Parathyroid adenoma (tissue), 2 donors: ENCODE results near the gene FOXN3.

ENCODE experiments used
- H2AFZ ChIP-seq: fragments of 300-600 bp; sonication (generic); one replicate; pipeline ENCODE4 v1.7.0; 2017; ENCODE audit warnings: antibody characterized with exemption, mild to moderate bottlenecking
- H3K27ac ChIP-seq: fragments of 300-600 bp; sonication (generic); one replicate; pipeline ENCODE4 v1.7.0; 2017
- H3K27me3 ChIP-seq: fragments of 300-600 bp; sonication (generic); one replicate; pipeline ENCODE4 v1.7.0; 2017; ENCODE audit warnings: low read length; ENCODE audit not compliant: control insufficient read depth, insufficient read depth
- H3K36me3 ChIP-seq: fragments of 300-600 bp; sonication (generic); one replicate; pipeline ENCODE4 v1.7.0; 2017; ENCODE audit warnings: low read length; ENCODE audit not compliant: control insufficient read depth, insufficient read depth
- H3K4me1 ChIP-seq: fragments of 300-600 bp; sonication (generic); one replicate; pipeline ENCODE4 v1.7.0; 2017; ENCODE audit warnings: control low read depth
- H3K4me2 ChIP-seq: fragments of 300-600 bp; sonication (generic); one replicate; pipeline ENCODE4 v1.7.0; 2017; ENCODE audit warnings: low read length
- H3K4me3 ChIP-seq: fragments of 300-600 bp; sonication (generic); one replicate; pipeline ENCODE4 v1.7.0; 2017; ENCODE audit warnings: low read depth, low read length
- H3K79me2 ChIP-seq: fragments of 300-600 bp; sonication (generic); one replicate; pipeline ENCODE4 v1.7.0; 2017; ENCODE audit warnings: control low read depth
- H3K9ac ChIP-seq: fragments of 300-600 bp; sonication (generic); one replicate; pipeline ENCODE4 v1.7.0; 2017; ENCODE audit warnings: mild to moderate bottlenecking
- H3K9me3 ChIP-seq: fragments of 300-600 bp; sonication (generic); one replicate; pipeline ENCODE4 v1.7.0; 2017; ENCODE audit warnings: low read length; ENCODE audit not compliant: control insufficient read depth
- TF ChIP-seq, protein P1 (sequence below): fragments of 300-600 bp; sonication (generic); IDR thresholded peaks from one replicate; pipeline ENCODE4 v1.7.0; 2017; ENCODE audit warnings: antibody characterized with exemption, mild to moderate bottlenecking
- donor health status: primary hyperparathyroidism.

The FOXN3 gene

DNA sequence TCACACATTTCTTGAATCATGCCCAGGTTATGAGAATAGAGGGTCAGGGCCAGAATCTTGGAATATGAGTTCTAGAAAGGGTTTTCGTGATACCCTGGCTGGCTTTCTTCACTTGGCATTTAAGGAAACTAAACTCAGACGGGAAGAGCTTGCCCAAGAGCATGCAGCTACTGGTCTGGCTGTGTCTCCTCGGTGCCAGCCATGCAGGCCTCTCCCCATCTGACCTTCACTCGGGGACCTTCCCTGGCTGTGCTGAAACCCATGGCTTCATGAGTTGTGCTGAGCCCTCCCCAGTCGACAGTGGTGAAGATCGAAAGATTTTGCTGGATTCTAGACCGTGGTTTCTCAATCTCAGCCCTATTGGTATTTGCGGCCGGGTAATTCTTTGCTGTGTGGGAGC is 38.0 kb downstream of the FOXN3 start:
- TF ChIP-seq, protein P1, sequence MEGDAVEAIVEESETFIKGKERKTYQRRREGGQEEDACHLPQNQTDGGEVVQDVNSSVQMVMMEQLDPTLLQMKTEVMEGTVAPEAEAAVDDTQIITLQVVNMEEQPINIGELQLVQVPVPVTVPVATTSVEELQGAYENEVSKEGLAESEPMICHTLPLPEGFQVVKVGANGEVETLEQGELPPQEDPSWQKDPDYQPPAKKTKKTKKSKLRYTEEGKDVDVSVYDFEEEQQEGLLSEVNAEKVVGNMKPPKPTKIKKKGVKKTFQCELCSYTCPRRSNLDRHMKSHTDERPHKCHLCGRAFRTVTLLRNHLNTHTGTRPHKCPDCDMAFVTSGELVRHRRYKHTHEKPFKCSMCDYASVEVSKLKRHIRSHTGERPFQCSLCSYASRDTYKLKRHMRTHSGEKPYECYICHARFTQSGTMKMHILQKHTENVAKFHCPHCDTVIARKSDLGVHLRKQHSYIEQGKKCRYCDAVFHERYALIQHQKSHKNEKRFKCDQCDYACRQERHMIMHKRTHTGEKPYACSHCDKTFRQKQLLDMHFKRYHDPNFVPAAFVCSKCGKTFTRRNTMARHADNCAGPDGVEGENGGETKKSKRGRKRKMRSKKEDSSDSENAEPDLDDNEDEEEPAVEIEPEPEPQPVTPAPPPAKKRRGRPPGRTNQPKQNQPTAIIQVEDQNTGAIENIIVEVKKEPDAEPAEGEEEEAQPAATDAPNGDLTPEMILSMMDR, result no peak
- H3K27me3 ChIP-seq, result no peaks in the 10 kb centered on the region
- H3K27ac ChIP-seq, result no peak overlapping the region
- H3K9me3 ChIP-seq, result no peaks in the 10 kb centered on the region
- peaks cover 3% of the 10 kb centered on the region for H3K4me1 ChIP-seq
- H2AFZ ChIP-seq, result no peak overlapping the region
- no peaks in the 10 kb centered on the region for H3K36me3 ChIP-seq
- H3K9ac ChIP-seq, result no peak overlapping the region
- no peak overlapping the region for H3K4me2 ChIP-seq
- H3K4me3 ChIP-seq, result no peak overlapping the region
- peaks cover 26% of the 10 kb centered on the region for H3K79me2 ChIP-seq

GRCh38 chr14:89378119-89378518 is 38.9 kb downstream of the FOXN3 start:
- no peak overlapping the region for H3K4me2 ChIP-seq
- H3K4me1 ChIP-seq, result peaks cover 3% of the 10 kb centered on the region
- no peak overlapping the region for H3K4me3 ChIP-seq
- no peaks in the 10 kb centered on the region for H3K27me3 ChIP-seq
- no peaks in the 10 kb centered on the region for H3K9me3 ChIP-seq
- peaks cover 33% of the 10 kb centered on the region for H3K79me2 ChIP-seq
- H2AFZ ChIP-seq, result no peak overlapping the region
- no peaks in the 10 kb centered on the region for H3K36me3 ChIP-seq
- peak overlapping the region; percentile 34 for H3K27ac ChIP-seq
- TF ChIP-seq, protein P1, result no peak
- H3K9ac ChIP-seq, result no peak overlapping the region

DNA sequence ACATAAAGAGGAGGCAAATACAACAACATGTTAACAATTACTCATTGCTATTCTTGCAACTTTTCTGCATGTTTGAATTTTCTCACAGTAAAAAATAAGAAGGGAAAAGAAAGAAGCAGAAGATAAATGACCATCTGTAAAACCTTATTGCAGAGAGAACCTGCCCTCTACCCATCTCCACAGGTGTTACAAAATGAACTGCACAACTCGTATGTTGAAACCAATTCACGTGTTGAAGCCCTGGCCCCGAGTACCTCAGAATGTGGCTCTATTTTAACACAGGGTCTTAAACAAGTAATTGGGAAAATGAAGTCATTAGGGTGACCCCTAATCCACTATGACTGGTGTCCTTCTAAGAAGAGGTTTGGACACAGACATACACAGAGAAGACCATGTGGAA is 39.5 kb downstream of the FOXN3 start:
- no peak overlapping the region for H3K4me2 ChIP-seq
- no peak overlapping the region for H3K9ac ChIP-seq
- no peaks in the 10 kb centered on the region for H3K27me3 ChIP-seq
- peak overlapping the region; percentile 34 for H3K27ac ChIP-seq
- H2AFZ ChIP-seq, result no peak overlapping the region
- TF ChIP-seq, protein P1, result no peak
- H3K4me3 ChIP-seq, result no peak overlapping the region
- peaks cover 3% of the 10 kb centered on the region for H3K4me1 ChIP-seq
- H3K36me3 ChIP-seq, result no peaks in the 10 kb centered on the region
- H3K79me2 ChIP-seq, result peaks cover 32% of the 10 kb centered on the region
- no peaks in the 10 kb centered on the region for H3K9me3 ChIP-seq

DNA sequence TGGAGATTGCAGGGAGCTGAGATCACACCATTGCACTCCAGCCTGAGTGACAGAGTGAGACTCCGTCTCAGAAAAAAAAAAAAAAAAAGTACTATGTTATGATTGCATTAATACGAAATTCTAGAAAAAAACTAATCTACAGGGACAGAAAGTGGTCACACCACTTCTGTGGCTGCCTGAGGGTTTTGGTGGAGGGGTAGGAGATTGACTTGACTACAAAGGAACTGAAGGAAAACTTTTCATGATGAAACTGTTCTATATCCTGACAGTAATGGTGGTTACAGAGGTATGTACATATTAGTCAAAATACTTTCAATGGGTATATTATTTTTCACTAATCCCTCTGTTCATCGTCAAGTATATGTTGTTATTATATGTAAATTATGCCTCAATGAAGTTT is 42.1 kb downstream of the FOXN3 start:
- Histone ChIP-seq H2AFZ (no peak overlapping the region), H3K4me3 (no peak overlapping the region), H3K79me2 (peaks cover 38% of the 10 kb centered on the region), H3K9me3 (no peaks in the 10 kb centered on the region), H3K36me3 (no peaks in the 10 kb centered on the region), H3K27me3 (no peaks in the 10 kb centered on the region), H3K9ac (no peak overlapping the region), H3K4me2 (no peak overlapping the region), H3K27ac (no peak overlapping the region), H3K4me1 (peaks cover 5% of the 10 kb centered on the region)
- TF ChIP-seq, protein P1, result no peak

DNA sequence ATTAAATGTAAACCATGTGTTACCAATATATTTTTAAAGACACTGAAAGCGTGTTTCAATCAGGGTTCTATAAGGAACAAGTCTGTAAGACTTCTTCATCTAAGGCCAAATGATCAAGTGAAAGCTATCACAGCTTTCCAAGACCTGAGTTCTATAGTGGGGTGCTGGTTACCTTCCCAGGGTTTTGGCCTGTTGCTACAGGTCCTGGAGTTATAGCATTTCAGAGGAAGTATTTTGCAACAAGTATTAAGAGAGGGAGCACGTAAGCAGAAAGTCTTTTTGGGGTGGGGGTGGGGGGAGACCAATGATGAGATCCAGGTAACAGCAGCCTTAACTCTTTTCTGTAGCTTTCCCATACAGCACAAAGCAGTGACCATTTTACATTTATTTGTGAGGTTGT is 43.8 kb downstream of the FOXN3 start:
- Histone ChIP-seq H3K4me3 (no peak overlapping the region), H3K79me2 (peaks cover 47% of the 10 kb centered on the region), H3K4me1 (peaks cover 5% of the 10 kb centered on the region), H3K27ac (no peak overlapping the region), H3K36me3 (no peaks in the 10 kb centered on the region), H2AFZ (no peak overlapping the region), H3K27me3 (no peaks in the 10 kb centered on the region), H3K4me2 (no peak overlapping the region), H3K9me3 (no peaks in the 10 kb centered on the region), H3K9ac (no peak overlapping the region)
- TF ChIP-seq, protein P1, result no peak
